Measurements from ENCODE around the gene PLEKHA5.

DNA sequence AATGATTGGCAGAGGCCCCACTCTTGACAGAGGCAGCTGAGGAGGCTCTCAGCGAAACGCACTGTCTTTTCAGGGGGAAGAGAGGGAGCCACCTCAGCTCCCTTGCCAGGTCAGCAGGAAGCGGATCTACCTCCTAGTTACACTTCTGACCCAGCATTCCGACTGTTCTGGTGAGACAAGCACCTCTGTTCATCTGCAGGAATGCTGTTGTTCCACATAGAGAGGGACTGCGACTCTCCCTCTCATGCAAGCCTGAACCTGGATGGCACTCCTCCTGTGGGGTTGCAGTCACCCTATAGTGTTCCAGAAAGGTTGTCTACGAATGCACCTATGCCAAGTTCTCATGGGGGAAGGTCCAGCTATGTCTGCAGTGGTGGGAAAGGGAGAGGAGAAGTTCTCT is 272.7 kb downstream of the PLEKHA5 start:
- TF ChIP-seq POLR2AphosphoS5 (IDR thresholded peaks at IDR 0.05): no peak
- TF ChIP-seq, protein P1, sequence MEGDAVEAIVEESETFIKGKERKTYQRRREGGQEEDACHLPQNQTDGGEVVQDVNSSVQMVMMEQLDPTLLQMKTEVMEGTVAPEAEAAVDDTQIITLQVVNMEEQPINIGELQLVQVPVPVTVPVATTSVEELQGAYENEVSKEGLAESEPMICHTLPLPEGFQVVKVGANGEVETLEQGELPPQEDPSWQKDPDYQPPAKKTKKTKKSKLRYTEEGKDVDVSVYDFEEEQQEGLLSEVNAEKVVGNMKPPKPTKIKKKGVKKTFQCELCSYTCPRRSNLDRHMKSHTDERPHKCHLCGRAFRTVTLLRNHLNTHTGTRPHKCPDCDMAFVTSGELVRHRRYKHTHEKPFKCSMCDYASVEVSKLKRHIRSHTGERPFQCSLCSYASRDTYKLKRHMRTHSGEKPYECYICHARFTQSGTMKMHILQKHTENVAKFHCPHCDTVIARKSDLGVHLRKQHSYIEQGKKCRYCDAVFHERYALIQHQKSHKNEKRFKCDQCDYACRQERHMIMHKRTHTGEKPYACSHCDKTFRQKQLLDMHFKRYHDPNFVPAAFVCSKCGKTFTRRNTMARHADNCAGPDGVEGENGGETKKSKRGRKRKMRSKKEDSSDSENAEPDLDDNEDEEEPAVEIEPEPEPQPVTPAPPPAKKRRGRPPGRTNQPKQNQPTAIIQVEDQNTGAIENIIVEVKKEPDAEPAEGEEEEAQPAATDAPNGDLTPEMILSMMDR (IDR thresholded peaks at IDR 0.05): no peak
